GM19025 (cell line): ENCODE measurements around the gene TMEM184A.

Experiments used
- ATAC-seq: cut with Tn5 transposase; IDR thresholded peaks from one replicate; pipeline ENCODE4 v1.9.1; 2021; ENCODE audit warnings: mild to moderate bottlenecking, low read depth, moderate library complexity; ENCODE audit not compliant: unreplicated experiment

TMEM184A gene

DNA sequence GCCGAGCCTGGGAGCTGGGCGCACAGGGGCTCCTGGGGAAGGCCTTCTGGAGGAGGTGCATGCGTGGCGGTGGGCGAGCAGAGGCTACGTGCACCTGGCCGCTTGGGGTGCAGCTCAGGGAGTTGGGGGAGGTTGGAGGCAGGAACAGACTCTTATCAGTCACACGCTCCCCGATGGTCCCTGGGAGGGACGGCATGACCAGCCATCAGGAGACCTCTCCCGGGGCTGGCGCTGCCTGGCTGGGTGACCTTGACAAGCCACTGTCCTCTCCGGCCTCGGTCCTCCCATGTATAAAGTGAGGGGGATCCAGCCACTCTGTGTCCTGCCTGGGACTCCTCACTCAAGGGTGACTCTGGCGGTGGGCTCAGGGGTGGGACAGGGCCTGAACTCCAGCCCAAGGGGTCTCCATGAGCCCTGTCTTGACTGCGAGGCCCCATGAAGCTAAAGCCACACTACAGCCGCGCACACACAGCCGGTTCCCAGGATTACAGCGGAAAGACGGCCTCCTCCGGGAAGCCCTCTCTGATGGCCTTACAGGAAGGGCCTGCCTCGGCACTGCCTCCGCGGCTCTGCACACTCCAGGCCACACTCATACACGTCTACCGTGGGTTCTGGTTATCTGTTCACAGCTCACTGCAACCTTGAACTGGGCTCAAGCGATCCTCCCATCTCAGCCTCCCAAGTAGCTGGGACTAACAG, 2.3 kb downstream of the TMEM184A start:
- ATAC-seq, result no peak

DNA sequence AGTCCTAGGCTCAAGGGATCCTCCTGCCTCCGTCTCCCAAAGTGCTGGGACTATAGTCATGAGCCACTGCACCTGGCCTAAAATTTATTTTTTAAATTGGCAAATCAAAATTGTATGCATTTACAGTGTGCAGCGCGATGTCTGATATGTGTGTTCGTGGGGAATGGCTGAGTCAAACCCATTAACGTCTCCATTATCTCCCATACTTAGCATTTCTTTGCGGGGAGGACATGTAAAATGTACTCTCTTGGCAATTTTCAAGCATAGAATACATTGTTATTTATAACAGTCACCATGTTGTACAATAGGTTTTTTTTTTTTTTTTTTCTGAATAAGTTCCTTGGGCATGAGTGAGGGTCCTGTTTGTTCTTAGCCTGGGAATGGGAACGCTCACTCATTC, 3.8 kb downstream of the TMEM184A start:
- ATAC-seq, result no peak

DNA sequence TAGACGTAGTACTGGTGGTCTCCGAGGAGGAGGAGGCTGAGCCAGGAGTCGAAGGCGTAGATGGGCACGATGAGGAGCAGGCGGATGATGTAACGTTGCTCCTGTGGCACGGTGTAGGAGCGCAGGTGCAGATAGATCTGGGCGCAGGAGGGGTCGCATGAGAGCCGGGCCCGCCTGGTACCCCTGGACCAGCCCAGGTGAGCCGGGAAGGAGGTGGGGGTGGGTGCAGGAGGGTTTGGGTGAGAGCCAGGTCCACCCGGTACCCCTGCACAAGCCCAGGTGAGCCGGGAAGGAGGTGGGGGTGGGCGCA, 5.2 kb downstream of the TMEM184A start:
- ATAC-seq, result no peak

DNA sequence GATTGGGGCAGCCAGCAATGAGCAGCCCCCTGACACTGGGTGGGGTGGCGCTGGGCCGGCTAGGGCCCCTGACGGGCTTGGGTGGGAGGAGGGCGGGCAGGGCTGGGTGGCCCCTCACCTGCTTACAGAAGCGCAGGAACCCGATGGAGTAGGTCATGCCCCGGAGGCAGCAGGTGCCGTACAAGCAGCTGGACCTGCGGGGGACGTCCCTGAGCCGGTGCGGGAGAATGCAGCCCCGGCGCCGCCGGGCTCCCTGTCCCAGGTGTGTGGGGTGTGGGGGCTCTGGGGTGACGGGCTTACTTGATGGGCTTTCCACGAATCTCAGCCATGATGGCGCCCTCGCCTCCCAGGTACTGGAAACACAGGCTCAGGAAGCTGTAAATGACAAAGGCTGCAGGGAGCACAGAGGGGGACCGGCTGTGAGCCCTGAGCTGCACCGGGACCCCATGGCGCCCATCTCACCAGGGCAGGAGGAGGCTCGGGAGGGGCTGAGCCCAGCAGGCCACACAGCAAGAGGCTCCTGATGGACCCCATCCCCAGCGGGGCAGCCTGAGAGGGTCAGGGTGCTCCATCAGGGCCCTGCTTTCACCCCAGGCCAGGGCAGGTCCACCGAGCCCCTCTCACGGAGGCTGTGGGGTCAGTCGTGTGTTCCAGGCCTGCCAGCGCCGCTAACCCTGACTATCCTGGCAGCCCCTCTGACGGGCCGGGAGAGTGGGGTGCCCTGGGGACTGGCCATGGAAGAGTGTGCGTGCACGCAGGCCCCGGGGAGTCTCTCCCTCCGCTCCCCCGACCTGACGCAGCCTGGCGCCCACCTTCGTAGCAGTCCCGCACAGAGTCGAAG, 5.8 kb downstream of the TMEM184A start:
- no peak for ATAC-seq

DNA sequence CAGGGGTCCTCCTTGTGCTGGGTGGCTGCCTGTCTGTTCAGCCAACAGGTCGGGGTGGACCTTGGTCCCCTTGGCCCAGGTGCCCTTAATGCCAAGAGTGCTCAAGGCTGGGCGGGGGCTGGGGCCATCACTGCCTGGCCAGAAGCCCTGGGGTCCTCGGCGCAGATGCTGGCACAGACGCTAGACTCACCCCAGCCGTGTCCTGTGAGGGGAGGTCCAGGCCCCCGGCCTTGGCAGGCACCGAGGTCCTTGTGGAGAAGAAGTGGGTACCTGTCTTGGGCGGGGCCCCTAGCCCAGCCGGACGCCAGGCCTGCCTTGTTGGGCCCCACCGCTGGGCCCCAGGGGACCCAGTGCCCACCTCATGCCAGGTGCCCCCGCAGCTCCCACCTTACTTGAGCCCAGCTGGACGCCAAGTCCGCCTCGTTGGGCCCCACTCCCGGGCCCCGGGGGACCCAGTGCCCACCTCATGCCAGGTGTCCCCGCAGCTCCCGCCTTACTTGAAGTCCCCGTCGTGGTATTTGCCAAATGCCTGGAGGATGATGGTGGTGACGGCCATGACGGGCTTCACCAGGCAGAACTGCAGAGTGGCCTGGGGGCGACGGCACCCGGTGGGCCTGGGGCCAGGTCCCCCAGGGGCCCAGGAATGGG, 6.5 kb downstream of the TMEM184A start:
- ATAC-seq, result no peak

DNA sequence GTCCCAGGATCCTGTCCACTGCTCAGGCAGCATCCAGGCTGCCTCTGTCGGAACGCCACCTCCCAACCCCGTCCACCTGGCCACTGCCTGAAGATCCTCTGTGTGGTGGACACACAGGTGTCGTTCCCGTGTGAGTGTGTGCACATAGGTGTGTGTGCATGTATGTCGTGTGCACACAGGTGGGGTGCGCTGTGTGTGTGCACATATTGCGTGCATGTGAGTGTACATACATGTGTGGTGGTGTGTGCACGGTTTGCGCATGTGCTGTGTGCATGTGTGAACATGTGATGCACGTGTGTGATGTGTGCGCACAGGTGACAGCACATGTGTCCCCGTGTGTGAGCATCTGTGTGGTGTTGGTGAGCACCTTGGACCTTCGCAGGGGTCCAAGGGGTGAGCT, 7.1 kb downstream of the TMEM184A start:
- no peak for ATAC-seq

DNA sequence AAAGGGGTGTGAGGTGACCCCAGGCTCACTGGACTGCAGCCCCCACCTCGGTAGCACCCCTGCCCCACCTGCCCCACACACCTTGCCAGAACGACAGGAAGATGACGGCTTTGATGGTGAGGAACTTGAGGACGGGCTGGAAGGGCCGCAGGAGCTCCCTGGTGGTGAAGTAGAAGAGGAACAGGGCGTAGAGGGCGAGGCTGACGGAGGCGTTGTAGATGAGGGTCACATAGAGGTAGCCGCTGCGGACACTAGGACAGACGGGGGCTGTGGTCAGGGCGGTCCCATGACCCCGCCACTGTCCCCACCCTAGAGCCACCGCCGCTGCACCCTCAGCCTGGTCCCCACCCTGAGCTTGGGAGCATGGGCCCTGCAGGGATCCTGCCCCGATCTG, 7.6 kb downstream of the TMEM184A start:
- no peak for ATAC-seq

DNA sequence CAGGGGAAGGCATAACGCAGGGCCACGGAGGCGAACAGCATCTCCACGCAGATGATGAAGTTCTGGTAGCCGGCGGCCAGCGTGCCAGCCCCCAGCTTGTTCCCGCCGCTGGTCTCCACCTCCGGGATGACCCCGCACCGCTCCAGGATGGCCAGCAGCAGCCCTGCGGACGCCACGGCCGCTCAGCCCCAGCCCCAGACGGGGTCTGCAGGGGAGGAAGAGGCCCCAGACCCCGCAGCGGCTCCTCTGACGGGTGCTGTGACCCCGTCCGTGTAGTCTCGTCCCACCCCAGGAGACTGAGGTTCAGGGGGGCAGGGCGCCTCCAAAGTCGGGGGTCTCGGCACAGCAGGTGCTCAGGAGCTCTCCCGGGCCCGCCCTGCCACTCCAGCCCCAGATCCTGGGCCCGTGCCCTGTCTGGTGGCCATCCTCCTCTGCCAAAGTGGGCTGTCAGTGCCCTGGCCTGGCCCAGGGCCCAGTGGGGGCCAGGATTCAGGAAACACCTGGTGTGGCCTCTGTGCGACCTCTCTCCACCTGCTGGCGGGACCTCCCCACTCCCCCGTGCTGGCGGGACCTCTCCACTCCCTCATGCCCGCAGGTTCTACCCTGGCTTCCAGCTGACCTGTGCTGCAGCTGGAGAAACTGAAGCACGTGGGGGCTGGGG, 8.1 kb downstream of the TMEM184A start:
- ATAC-seq, result no peak

DNA sequence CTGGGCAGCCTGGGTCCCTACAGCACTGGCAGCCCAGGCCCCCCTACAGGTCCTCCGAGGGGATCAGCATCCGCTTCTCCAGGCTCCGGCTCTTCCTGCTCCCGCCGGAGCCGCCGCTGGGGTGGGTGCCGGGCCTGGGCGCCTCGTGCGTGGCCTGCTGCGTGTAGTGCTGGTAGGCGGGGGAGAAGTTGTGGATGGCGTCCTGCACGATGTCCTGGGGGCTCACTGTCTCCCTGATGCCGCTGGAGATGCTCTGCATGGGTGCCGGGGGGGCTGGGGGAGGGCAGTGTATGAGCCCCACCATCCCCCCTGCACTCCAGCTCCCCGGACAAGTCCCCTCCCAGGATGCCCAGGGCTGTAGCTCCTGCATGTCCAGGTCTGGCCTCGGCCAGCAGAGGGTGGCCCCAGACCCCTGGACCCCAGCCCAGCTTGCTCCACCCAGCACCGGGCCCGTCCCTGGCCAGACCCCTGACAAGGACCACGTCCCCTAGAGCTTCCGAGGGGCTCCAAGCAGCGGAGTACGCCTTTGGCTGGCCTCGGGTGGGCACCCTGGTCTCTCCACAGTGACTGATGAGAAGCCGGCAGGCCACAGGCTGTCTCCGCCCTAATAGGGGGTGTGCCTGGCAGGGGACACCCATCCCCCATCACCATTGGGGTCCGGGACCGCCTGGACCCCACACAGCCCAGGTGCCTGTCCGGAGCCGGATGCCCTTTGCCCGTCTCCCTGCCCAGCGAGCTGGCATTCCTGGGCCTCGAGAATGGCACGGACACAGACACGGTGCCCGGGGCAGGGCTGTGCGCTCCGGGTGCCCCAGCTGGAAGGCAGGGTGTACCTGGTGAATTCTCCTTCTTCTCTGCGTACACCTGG, 8.9 kb downstream of the TMEM184A start:
- ATAC-seq, result no peak

DNA sequence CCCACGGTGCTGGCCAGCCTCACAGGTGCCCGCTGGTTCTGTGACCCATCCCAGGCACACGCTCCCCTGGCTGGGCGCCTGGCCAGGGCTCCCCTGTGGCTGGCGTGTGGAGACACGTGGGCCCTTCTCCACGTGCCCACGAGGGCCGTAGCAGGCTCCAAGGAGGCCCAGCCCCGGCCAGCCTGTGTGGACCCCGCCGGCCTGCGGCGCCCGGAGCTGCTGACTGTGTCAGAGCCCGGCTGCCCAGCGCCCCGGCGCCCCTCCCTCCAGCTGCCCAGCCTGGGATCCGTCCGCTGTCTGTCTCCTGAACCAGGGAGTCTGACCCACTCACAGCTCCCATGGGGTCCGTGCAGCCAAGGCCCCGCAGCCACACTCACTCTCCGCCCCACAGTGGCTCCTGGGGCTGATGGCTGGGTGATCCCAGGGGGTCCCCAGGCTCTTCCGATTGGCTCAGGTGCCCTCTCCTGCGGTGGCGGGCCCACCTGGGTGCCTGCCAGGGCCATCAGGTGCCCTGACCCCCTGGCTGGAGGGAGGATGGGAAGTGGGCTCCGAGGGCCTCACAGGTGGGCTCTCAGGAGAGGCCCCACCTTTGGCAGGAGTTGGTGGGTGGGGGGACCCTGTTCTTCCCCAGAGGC, 9.6 kb downstream of the TMEM184A start:
- ATAC-seq, result no peak

DNA sequence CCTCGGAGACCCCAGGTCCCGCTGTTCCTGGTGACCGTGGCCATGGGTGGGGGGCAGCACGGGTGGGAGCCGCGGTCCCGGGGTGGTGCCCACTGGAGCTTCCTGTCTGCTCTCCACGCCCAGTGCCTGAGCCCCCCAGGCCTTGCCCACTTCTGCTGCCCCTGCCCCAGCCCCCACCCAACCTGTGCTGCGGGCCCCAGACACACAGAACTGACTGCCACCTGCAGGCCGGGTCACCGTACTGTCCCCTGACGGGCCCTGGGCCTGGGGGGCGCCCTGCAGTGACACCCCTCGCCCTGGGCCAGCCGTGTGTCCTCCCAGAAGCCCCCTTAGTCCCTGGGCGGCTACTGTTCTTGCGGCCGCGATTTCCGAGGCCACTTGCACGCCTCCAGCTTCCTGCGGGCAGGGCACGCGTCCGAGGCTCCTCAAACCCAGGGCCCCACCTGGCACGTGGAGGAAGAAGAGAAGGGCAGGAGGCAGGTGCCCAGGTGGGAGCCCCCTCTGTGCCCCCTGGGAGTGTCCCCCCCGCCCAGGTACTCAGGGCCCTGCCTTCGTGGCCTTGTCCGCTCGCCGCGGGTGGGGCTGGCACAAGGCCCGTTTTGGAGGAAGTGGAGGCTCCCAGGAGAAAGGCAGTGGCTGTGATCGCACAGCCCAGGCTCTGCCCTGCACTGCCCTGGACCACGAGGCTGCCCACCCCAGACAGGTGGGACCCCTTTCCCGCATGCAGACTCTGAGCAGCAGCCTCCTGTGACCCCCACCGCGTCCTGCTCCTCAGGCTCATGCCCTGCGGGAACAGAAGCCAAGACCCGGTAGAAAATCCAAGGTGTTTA, 10.4 kb downstream of the TMEM184A start:
- ATAC-seq, result no peak

DNA sequence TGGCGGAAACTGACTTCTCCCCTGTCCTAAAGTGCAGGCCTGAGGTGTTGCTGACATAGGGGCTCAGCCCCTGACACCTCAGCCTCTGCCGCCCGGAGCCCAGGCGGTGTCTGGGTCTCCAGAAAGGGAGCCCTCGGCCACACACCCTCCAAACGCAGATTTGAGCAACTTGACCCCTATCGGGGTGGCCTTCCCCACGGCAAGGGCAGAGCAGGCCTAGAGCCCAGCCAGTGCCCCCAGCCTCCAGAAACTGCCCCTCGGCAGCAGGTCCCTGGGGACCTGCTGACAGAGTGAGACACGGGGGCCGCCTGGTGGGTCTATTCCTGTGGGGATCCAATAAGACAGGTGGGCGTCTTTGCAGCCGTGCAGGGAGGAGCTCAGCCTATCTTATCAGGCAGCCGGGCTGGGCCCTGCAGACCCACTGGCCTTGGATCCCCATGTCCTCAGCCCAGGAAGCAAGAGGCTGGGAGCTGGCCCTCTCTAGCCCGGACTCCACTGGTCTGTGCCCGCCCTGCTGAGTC, 11.0 kb downstream of the TMEM184A start:
- no peak for ATAC-seq

DNA sequence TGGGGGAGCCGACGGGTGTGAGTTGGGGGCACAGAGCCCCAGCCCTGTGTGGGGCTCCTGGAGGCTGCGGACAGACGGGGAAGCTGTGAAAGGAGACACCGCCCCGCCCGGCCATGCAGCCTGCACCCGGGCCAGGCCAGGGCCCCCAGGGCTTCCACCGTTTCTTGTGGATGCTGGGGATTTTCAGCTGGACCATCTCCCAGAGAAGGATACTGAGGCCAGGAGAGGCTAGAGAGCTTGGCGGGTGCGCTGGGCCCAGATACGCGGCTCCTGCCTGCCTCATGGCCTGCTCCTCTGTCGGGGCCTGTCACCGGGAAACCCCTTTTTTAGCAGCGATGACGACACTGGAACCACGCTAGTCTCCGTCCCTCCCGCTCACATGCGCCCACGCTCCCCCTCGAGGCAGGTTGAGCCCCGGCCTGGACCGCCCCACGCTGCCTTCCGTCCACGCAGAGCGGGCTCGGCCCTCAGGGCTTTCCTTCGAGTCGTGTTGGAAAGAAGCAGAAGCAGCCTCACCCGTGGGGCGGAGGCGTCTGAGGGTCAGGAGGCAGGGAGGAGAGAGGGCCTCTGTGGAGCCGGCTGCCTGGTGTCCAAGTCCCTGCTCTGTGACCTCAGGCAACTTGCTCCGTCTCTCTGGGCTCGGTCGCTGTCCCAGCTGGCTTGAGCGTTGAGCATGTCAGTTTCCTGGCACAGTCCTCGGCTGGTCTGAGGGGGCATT, 11.7 kb downstream of the TMEM184A start:
- ATAC-seq, result no peak

DNA sequence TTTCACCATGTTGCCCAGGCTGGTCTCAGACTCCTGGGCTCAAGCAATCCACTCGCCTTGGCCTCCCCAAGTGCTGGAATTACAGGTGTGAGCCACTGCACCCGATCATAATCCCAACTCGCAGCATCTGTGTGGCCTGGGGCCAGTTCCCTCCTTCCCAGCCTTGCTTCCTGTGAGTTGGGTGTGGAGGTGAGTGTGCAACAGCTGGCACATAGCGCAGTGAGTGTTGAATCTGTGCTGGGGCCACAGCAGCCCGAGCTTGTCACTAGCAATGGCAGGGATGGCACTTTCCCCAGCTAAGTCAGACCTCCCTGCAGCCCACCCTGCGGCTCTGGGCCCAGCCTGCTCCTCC, 12.2 kb downstream of the TMEM184A start:
- ATAC-seq, result no peak

DNA sequence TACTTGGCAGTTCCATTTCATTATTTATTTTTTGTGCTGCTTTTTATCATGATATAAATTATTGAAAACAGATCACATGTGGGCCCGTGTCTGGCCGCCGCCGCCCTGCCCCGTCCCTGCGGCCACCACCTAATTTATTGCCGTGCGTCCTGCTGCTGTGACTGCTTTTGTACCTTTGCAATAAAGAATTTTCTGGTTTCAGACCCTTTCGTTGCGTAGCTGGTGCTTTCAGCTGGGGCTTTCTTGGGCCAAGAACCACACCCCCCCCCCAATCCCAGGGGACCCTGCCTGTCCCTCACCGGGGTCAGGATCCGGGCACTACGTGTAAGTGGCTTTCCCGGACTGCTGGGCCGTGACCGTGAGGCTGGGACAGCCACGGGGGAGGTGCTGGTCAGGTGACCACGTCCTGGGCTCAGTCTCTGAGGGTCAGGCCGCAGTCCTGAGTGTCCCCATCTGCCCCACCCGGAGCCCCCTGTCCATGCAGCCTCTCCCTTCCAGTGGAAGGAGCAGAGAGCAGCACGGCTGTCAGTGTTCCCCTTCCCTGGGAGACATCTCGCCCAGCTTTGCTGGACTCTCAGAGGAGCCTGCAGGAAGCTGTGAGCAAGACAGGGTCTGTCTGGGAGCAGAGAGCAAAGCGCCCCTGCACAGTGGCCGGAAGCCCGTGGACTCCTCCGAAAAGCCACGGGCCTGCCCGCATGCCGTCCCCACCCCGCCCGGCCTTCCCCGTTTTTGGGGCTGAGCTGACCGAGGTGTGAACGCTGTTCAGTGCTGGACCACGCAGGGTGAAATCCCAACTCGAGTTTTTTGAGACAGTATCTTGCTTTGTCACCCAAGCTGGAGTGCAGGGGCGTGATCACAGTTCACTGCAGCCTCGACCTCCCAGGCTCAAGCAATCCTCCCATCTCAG, 12.9 kb downstream of the TMEM184A start:
- ATAC-seq, result no peak

DNA sequence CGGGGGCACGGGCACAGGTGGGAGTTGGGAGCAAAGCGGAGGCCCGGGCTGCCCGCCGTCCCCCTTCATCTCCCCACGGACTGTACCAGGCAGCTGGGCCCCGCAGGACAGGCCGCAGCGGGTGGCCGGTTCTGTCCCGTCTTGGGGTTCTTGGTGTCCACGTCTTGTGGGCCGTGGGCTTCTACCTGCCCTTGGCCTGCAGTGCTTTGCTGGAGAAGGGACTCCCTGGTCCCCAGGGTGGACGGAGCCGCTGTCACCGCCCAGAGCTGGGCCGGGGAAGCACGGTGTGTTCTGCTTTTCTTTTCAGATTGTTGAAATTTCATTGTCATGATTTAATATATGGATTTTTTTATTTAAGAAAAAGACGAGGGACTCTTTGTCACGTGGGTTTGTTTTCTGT, 13.7 kb downstream of the TMEM184A start:
- ATAC-seq, result no peak
